HG02759 (cell line): ENCODE measurements around the gene ITIH5.

ENCODE experiments used
- ATAC-seq: cut with Tn5 transposase; IDR thresholded peaks from one replicate; pipeline ENCODE4 v1.9.1; 2021; ENCODE audit warnings: mild to moderate bottlenecking, moderate library complexity; ENCODE audit not compliant: unreplicated experiment

The ITIH5 gene

GRCh38 chr10:7526017-7526400 is 140.8 kb downstream of the ITIH5 start:
- no peak for ATAC-seq

GRCh38 chr10:7525314-7526016 is 141.3 kb downstream of the ITIH5 start:
- peak; percentile 63 for ATAC-seq

- no peak for ATAC-seq
Measured at GRCh38 chr10:7523656-7524055, 143.1 kb downstream of the ITIH5 start.

- peak; percentile 89 for ATAC-seq
Measured at GRCh38 chr10:7520507-7521485, 146.0 kb downstream of the ITIH5 start.

GRCh38 chr10:7519351-7519750 is 147.4 kb downstream of the ITIH5 start:
- no peak for ATAC-seq

- no peak for ATAC-seq
Measured at GRCh38 chr10:7518693-7519092, 148.1 kb downstream of the ITIH5 start.

- ATAC-seq, result no peak
Measured at GRCh38 chr10:7515439-7515838, 151.3 kb downstream of the ITIH5 start.

GRCh38 chr10:7513936-7514335 is 152.8 kb downstream of the ITIH5 start:
- ATAC-seq, result no peak

GRCh38 chr10:7513455-7513854 is 153.3 kb downstream of the ITIH5 start:
- ATAC-seq, result no peak

- no peak for ATAC-seq
Measured at GRCh38 chr10:7512487-7512886, 154.3 kb downstream of the ITIH5 start.

GRCh38 chr10:7511612-7512011 is 155.2 kb downstream of the ITIH5 start:
- no peak for ATAC-seq
